Nephron (organoid): ENCODE data around the gene MAP3K12.

ENCODE experiments used
- H3K27ac Mint-ChIP-seq, 3 experiments: 2 replicates each; pipeline ENCODE4 v1.8.0; 2020; ENCODE audit warnings: mixed read lengths in 3 of 3, mild to moderate bottlenecking in 2 of 3, moderate library complexity in 1 of 3
- H3K27me3 Mint-ChIP-seq: 2 replicates; pipeline ENCODE4 v1.8.0; 2021; ENCODE audit warnings: low read depth, mild to moderate bottlenecking, moderate library complexity, mixed read lengths
- H3K36me3 Mint-ChIP-seq: 2 replicates; pipeline ENCODE4 v1.8.0; 2020; ENCODE audit warnings: low read depth, mixed read lengths
- H3K4me1 Mint-ChIP-seq: 2 replicates; pipeline ENCODE4 v1.8.0; 2020; ENCODE audit warnings: mixed read lengths
- H3K4me3 Mint-ChIP-seq, 3 experiments: 2 replicates each; pipeline ENCODE4 v1.8.0; 2020; ENCODE audit warnings: mild to moderate bottlenecking in 3 of 3, mixed read lengths in 3 of 3, moderate library complexity in 2 of 3
- H3K9me3 Mint-ChIP-seq: 2 replicates; pipeline ENCODE4 v1.8.0; 2020; ENCODE audit warnings: mixed read lengths
- TF ChIP-seq, protein P1 (sequence below), 3 experiments: fragments of 200-600 bp; sonication (generic); IDR thresholded peaks; one replicate each; pipeline ENCODE4 v1.5.0; 2021; ENCODE audit warnings: antibody characterized with exemption in 3 of 3; ENCODE audit not compliant: unreplicated experiment in 3 of 3

Gene MAP3K12

DNA sequence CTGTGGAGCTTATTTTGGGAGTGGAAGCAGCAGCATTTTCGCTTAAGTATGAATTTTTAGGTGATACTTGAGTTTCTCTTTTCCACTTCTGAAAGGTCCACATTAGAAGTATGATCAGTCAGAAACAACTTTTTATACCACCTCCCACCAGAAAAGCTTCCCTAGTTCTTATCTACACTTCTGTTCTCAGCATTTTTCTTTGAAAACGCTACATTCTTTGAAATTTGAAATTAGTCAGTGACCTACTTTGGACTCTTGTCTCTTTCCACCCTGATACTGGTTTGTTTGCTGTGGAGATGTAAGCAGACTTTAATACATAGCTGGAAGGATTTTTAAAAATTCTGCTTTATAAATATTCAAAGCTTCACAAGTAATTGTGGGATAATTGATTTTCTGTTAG lies 25.2 kb downstream of the MAP3K12 start:
- Mint-ChIP-seq H3K27me3 (no peaks in the 10 kb centered on the region), H3K36me3 (peaks cover 72% of the 10 kb centered on the region), H3K4me1 (peaks cover 42% of the 10 kb centered on the region), H3K27ac (peak overlapping the region; percentile 84 to 87 (median 85)), H3K4me3 (no peak overlapping the region), H3K9me3 (no peaks in the 10 kb centered on the region)
- TF ChIP-seq, protein P1, sequence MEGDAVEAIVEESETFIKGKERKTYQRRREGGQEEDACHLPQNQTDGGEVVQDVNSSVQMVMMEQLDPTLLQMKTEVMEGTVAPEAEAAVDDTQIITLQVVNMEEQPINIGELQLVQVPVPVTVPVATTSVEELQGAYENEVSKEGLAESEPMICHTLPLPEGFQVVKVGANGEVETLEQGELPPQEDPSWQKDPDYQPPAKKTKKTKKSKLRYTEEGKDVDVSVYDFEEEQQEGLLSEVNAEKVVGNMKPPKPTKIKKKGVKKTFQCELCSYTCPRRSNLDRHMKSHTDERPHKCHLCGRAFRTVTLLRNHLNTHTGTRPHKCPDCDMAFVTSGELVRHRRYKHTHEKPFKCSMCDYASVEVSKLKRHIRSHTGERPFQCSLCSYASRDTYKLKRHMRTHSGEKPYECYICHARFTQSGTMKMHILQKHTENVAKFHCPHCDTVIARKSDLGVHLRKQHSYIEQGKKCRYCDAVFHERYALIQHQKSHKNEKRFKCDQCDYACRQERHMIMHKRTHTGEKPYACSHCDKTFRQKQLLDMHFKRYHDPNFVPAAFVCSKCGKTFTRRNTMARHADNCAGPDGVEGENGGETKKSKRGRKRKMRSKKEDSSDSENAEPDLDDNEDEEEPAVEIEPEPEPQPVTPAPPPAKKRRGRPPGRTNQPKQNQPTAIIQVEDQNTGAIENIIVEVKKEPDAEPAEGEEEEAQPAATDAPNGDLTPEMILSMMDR (IDR thresholded peaks at IDR 0.05; ENCODE audit: unreplicated experiment in 3 of 3): no peak

DNA sequence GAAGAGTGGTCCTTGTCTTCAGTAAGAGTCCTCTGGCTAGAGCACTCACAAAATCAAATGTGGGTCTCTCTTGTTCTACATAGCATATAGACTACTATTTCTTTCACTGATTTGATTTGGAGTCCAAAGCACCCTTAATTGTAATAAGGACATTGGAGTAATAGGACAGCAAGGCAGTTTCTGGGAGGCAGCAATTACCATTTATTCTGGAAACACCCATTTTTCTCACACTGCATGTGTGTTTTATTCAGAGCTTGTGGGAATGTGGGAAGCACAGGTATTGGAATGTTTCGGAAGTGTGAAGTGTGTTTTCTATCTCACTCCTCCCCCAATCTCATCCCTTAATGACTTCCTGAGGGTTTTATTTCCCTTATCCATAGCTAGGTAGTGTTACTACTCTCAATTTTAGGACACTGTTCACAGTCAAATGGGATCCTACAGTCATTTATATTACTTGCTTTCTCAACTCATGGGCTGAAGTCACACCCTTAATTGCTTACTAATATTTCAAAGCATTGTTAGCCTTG lies 27.1 kb downstream of the MAP3K12 start:
- H3K9me3 Mint-ChIP-seq: no peaks in the 10 kb centered on the region
- TF ChIP-seq, protein P1 (IDR thresholded peaks at IDR 0.05; ENCODE audit: unreplicated experiment in 3 of 3): no peak
- H3K4me1 Mint-ChIP-seq: peaks cover 42% of the 10 kb centered on the region
- H3K27me3 Mint-ChIP-seq: no peaks in the 10 kb centered on the region
- peaks cover 82% of the 10 kb centered on the region for H3K36me3 Mint-ChIP-seq
- peak overlapping the region in 2 of 3 experiments; percentile 16 to 56 for H3K27ac Mint-ChIP-seq
- no peak overlapping the region for H3K4me3 Mint-ChIP-seq

DNA sequence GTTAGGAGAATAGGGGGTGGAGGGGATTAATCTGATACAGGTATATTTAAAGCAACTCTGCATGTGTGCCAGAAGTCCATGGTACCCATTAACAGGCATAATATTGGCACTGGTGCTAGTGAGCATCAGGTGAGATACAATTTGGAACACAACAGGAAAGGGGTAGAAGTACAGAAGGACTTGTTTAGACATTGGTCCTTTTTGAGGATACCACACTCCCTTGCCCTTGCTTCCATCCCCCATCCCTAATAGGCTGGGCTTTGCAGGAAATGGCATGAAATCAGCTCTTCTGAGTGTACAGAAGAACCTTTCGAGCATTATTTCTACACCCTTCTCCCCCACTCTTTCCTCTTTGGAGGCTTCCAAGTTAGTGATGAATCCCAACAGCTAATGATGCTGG lies 31.0 kb downstream of the MAP3K12 start:
- no peaks in the 10 kb centered on the region for H3K9me3 Mint-ChIP-seq
- no peak overlapping the region for H3K27ac Mint-ChIP-seq
- peaks cover 24% of the 10 kb centered on the region for H3K4me1 Mint-ChIP-seq
- H3K27me3 Mint-ChIP-seq: no peaks in the 10 kb centered on the region
- peaks cover 80% of the 10 kb centered on the region for H3K36me3 Mint-ChIP-seq
- H3K4me3 Mint-ChIP-seq: no peak overlapping the region
- TF ChIP-seq, protein P1 (IDR thresholded peaks at IDR 0.05; ENCODE audit: unreplicated experiment in 3 of 3): no peak

DNA sequence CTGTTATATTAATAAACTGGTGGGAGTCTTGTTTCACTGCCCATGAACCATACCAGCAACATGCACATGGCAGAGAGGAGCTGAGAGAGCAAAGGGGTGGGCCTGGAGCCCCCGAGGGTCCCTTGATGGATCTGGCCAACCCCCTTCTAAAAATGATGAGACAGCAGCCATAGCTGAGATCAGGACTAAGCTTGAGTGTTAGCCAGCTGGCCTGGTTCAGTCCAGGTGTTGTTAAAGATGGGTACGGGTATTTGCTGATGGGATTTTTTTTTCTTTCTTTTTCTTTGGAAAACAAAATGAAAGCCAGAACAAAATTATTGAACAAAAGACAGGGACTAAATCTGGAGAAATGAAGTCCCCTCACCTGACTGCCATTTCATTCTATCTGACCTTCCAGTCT lies 31.4 kb downstream of the MAP3K12 start:
- TF ChIP-seq, protein P1 (IDR thresholded peaks at IDR 0.05; ENCODE audit: unreplicated experiment in 3 of 3): no peak
- Mint-ChIP-seq H3K27me3 (no peaks in the 10 kb centered on the region), H3K4me1 (peaks cover 24% of the 10 kb centered on the region), H3K27ac (no peak overlapping the region), H3K9me3 (no peaks in the 10 kb centered on the region), H3K36me3 (peaks cover 84% of the 10 kb centered on the region), H3K4me3 (no peak overlapping the region)

DNA sequence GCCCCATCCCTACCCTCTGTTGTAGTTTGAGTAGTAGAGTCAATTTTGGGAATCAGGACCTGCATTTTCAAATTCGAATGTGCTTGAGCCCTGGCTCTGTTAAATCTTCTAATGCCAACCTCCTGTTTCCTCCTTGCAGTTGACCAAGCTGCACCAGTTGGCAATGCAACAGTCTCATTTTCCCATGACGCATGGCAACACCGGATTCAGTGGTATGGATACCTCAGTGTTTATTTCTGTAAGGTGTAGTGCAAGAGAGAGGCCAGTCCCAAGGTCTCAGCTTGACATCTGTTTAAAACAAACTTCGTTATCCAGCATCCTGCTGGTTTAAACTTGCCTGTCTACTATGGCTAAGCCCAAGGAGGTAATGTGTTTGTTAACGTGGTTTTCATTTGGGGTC lies 32.2 kb downstream of the MAP3K12 start:
- no peak overlapping the region for H3K4me3 Mint-ChIP-seq

DNA sequence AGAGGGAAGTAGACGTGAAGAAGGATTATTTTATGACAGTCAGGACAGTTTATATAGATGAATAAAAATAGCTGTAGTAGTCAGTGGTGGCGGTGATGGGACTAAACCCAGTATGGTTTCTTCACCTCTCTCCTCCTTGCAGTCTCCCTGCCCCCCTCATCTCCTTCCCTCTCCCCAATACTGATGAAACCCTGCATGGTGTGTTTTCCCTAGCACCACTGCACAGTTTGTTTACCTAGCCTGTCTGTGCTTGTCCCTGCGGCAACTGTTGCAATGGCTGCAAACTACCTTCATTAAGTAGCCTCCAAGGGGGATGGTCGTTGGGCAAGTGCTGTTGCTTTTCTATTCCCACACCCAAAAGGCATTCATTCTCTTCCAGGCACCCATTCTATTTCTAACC lies 32.6 kb downstream of the MAP3K12 start:
- H3K9me3 Mint-ChIP-seq: no peaks in the 10 kb centered on the region
- H3K4me1 Mint-ChIP-seq: peaks cover 21% of the 10 kb centered on the region
- no peaks in the 10 kb centered on the region for H3K27me3 Mint-ChIP-seq
- peak overlapping the region in 1 of 3 experiments; percentile 27 for H3K27ac Mint-ChIP-seq
- TF ChIP-seq, protein P1 (IDR thresholded peaks at IDR 0.05; ENCODE audit: unreplicated experiment in 3 of 3): no peak
- H3K36me3 Mint-ChIP-seq: peaks cover 84% of the 10 kb centered on the region
- no peak overlapping the region for H3K4me3 Mint-ChIP-seq

More for the DNA sequence above, 32.2 kb downstream of the MAP3K12 start:
- Mint-ChIP-seq H3K27ac (no peak overlapping the region), H3K9me3 (no peaks in the 10 kb centered on the region), H3K4me1 (peaks cover 23% of the 10 kb centered on the region), H3K36me3 (peaks cover 84% of the 10 kb centered on the region), H3K27me3 (no peaks in the 10 kb centered on the region)
- TF ChIP-seq, protein P1 (IDR thresholded peaks at IDR 0.05; ENCODE audit: unreplicated experiment in 3 of 3): no peak
